Measurements from ENCODE around the gene CTNNBL1.
"Not testable (repeated sequence)": the region's sequence is repeated elsewhere in the genome, so short reads cannot be mapped to it uniquely, and the experiment has no call there.

Gene CTNNBL1

DNA sequence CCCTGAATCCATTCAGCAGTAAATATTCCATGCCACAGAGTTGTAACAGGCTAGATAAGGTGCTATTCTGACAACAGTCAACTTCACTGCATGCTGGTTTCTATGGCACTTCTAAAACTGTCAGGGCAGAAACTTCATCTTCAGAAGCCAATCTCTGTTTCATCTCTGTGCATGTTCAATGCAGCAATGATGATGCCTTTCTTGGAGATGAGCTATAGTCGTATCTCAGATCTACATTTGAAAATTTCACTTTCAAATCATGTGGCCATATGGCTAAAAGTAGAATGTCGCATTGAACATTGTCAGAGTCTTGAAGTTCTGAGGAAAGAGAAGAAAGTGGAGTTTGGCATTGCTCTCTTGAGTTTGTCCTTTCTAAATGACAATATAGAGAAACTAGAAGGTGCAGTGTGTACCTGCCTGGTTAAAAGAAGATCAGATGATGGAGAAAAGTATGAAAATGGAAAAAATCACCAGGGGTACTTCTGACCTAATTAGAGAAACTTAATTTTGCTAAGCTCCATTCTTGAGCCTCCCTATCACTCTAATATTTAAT, 160.1 kb downstream of the CTNNBL1 start:
- Histone ChIP-seq H3K36me3 (ENCODE audit: control insufficient read depth in 1 of 2, insufficient read depth in 2 of 2, low read length in 2 of 2) (peaks cover 14 to 50% of the 10 kb centered on the region in 2 donors), H3K9me3 (ENCODE audit: control insufficient read depth in 1 of 2, low read length in 2 of 2) (no peaks in the 10 kb centered on the region), H3K4me1 (ENCODE audit: control insufficient read depth in 1 of 2, insufficient read depth in 2 of 2, low read length in 2 of 2) (no peaks in the 10 kb centered on the region), H3K27me3 (ENCODE audit: control insufficient read depth in 1 of 2, insufficient read depth in 2 of 2, low read length in 2 of 2) (no peaks in the 10 kb centered on the region), H3K4me3 (ENCODE audit: low read depth in 1 of 2, low read length in 2 of 2) (no peak overlapping the region), H3K9ac (ENCODE audit: low read depth in 1 of 2, low read length in 2 of 2) (no peak overlapping the region), H3K27ac (ENCODE audit: low read depth, low read length) (no peak overlapping the region)

GRCh38 chr20:37856034-37856433, 162.2 kb downstream of the CTNNBL1 start:
- H3K27ac ChIP-seq (ENCODE audit: low read depth, low read length); H3K4me1 ChIP-seq (ENCODE audit: control insufficient read depth in 1 of 2, insufficient read depth in 2 of 2, low read length in 2 of 2); H3K27me3 ChIP-seq (ENCODE audit: control insufficient read depth in 1 of 2, insufficient read depth in 2 of 2, low read length in 2 of 2); H3K9ac ChIP-seq (ENCODE audit: low read depth in 1 of 2, low read length in 2 of 2); H3K9me3 ChIP-seq (ENCODE audit: control insufficient read depth in 1 of 2, low read length in 2 of 2); H3K4me3 ChIP-seq (ENCODE audit: low read depth in 1 of 2, low read length in 2 of 2): not testable (repeated sequence)
- H3K36me3 ChIP-seq (ENCODE audit: control insufficient read depth in 1 of 2, insufficient read depth in 2 of 2, low read length in 2 of 2): peaks cover 14 to 49% of the 10 kb centered on the region in 2 donors

- H3K9me3 ChIP-seq (ENCODE audit: control insufficient read depth in 1 of 2, low read length in 2 of 2): no peaks in the 10 kb centered on the region
- H3K27ac ChIP-seq (ENCODE audit: low read depth, low read length): no peak overlapping the region
- H3K4me3 ChIP-seq (ENCODE audit: low read depth in 1 of 2, low read length in 2 of 2): no peak overlapping the region
- peaks cover 14 to 54% of the 10 kb centered on the region in 2 donors for H3K36me3 ChIP-seq (ENCODE audit: control insufficient read depth in 1 of 2, insufficient read depth in 2 of 2, low read length in 2 of 2)
- no peaks in the 10 kb centered on the region for H3K27me3 ChIP-seq (ENCODE audit: control insufficient read depth in 1 of 2, insufficient read depth in 2 of 2, low read length in 2 of 2)
- no peaks in the 10 kb centered on the region for H3K4me1 ChIP-seq (ENCODE audit: control insufficient read depth in 1 of 2, insufficient read depth in 2 of 2, low read length in 2 of 2)
- no peak overlapping the region for H3K9ac ChIP-seq (ENCODE audit: low read depth in 1 of 2, low read length in 2 of 2)
Measured at GRCh38 chr20:37856932-37857660, 163.3 kb downstream of the CTNNBL1 start.

DNA sequence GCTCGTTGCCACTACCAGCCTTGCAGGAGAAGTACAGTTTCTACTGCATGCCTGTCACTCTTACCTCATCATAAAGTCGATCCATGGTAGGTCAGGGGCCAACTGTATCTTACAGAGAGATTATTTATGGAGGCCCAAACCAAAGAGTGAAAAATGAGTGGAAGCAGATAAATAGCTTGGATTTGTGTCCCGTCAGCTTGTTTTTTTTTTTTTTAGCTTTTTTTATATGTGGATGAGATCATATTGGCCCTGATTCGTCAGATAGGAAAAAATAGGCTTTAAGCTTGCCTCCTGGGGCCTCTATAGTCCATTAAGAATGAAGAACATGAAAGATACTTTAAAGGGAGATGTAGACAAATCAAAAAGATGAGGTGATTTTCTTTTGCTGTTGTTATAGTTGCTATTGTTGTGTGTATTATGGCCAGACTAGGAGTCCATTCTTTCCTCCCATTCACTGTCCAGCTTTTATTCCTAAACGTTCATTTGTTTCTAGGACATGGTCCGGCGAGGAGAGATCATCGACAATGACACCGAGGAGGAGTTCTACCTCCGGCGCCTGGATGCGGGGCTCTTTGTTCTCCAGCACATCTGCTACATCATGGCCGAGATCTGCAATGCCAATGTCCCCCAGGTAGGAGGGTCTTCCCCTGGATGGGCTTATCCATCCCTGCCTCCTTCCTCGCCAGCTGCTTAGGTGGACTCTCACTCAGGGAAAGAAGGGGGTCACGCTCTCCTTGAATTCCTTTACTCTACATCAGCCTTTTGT, 165.8 kb downstream of the CTNNBL1 start:
- Histone ChIP-seq H3K9ac (ENCODE audit: low read depth in 1 of 2, low read length in 2 of 2) (no peak overlapping the region), H3K4me3 (ENCODE audit: low read depth in 1 of 2, low read length in 2 of 2) (no peak overlapping the region), H3K36me3 (ENCODE audit: control insufficient read depth in 1 of 2, insufficient read depth in 2 of 2, low read length in 2 of 2) (peaks cover 17 to 62% of the 10 kb centered on the region in 2 donors), H3K9me3 (ENCODE audit: control insufficient read depth in 1 of 2, low read length in 2 of 2) (no peaks in the 10 kb centered on the region), H3K27ac (ENCODE audit: low read depth, low read length) (no peak overlapping the region), H3K4me1 (ENCODE audit: control insufficient read depth in 1 of 2, insufficient read depth in 2 of 2, low read length in 2 of 2) (no peaks in the 10 kb centered on the region), H3K27me3 (ENCODE audit: control insufficient read depth in 1 of 2, insufficient read depth in 2 of 2, low read length in 2 of 2) (no peaks in the 10 kb centered on the region)

DNA sequence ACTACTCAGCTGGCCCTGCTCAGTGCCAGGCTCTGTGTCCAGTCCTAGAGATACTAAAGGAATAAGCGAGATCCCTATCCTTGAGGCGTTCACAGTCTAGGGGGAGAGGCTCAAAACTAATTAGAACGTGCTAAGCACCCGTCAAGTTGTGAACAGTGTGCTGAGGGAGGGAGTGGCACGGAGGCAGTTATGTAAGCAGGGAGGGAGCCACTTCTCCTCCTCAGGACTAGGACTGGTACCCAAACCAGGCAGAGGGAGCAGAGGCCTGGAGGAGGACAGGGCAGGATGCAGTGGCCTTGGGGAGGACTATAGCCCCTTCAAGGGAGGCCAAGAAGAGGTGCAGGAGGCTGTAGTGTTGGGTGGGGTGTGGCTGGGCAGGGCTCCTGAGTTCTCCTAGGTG, 169.5 kb downstream of the CTNNBL1 start:
- peaks cover 23 to 65% of the 10 kb centered on the region in 2 donors for H3K36me3 ChIP-seq (ENCODE audit: control insufficient read depth in 1 of 2, insufficient read depth in 2 of 2, low read length in 2 of 2)
- no peaks in the 10 kb centered on the region for H3K4me1 ChIP-seq (ENCODE audit: control insufficient read depth in 1 of 2, insufficient read depth in 2 of 2, low read length in 2 of 2)
- no peak overlapping the region for H3K27ac ChIP-seq (ENCODE audit: low read depth, low read length)
- H3K27me3 ChIP-seq (ENCODE audit: control insufficient read depth in 1 of 2, insufficient read depth in 2 of 2, low read length in 2 of 2): no peaks in the 10 kb centered on the region
- H3K9me3 ChIP-seq (ENCODE audit: control insufficient read depth in 1 of 2, low read length in 2 of 2): no peaks in the 10 kb centered on the region
- no peak overlapping the region for H3K9ac ChIP-seq (ENCODE audit: low read depth in 1 of 2, low read length in 2 of 2)
- no peak overlapping the region for H3K4me3 ChIP-seq (ENCODE audit: low read depth in 1 of 2, low read length in 2 of 2)

GRCh38 chr20:37864298-37864697, 170.5 kb downstream of the CTNNBL1 start:
- Histone ChIP-seq H3K27ac (ENCODE audit: low read depth, low read length) (no peak overlapping the region), H3K4me1 (ENCODE audit: control insufficient read depth in 1 of 2, insufficient read depth in 2 of 2, low read length in 2 of 2) (no peaks in the 10 kb centered on the region), H3K36me3 (ENCODE audit: control insufficient read depth in 1 of 2, insufficient read depth in 2 of 2, low read length in 2 of 2) (peaks cover 32 to 72% of the 10 kb centered on the region in 2 donors), H3K9ac (ENCODE audit: low read depth in 1 of 2, low read length in 2 of 2) (no peak overlapping the region), H3K9me3 (ENCODE audit: control insufficient read depth in 1 of 2, low read length in 2 of 2) (no peaks in the 10 kb centered on the region), H3K27me3 (ENCODE audit: control insufficient read depth in 1 of 2, insufficient read depth in 2 of 2, low read length in 2 of 2) (no peaks in the 10 kb centered on the region), H3K4me3 (ENCODE audit: low read depth in 1 of 2, low read length in 2 of 2) (no peak overlapping the region)

DNA sequence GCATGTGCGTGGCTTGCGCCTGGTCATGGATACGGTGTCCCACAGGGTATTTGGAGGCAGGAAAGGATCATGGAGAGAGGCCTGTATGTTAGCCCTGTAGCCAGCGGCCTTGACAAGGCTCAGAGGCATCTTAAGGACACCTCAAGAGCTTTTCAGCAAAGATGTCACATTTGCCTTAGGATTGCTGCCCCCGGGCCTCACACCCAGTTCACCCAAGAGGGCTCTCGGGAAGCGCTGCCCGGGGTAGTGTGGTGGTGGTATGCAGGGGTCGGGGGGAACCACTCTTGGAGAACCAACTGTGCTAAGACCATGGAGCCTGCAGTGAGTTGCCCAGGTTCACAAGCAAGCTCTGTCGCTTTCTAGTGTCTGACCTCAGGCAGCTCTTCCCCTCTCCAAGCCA, 172.2 kb downstream of the CTNNBL1 start:
- no peaks in the 10 kb centered on the region for H3K4me1 ChIP-seq (ENCODE audit: control insufficient read depth in 1 of 2, insufficient read depth in 2 of 2, low read length in 2 of 2)
- H3K36me3 ChIP-seq (ENCODE audit: control insufficient read depth in 1 of 2, insufficient read depth in 2 of 2, low read length in 2 of 2): peaks cover 28 to 70% of the 10 kb centered on the region in 2 donors
- H3K27ac ChIP-seq (ENCODE audit: low read depth, low read length): no peak overlapping the region
- no peak overlapping the region for H3K9ac ChIP-seq (ENCODE audit: low read depth in 1 of 2, low read length in 2 of 2)
- H3K4me3 ChIP-seq (ENCODE audit: low read depth in 1 of 2, low read length in 2 of 2): no peak overlapping the region
- H3K27me3 ChIP-seq (ENCODE audit: control insufficient read depth in 1 of 2, insufficient read depth in 2 of 2, low read length in 2 of 2): no peaks in the 10 kb centered on the region
- no peaks in the 10 kb centered on the region for H3K9me3 ChIP-seq (ENCODE audit: control insufficient read depth in 1 of 2, low read length in 2 of 2)

DNA sequence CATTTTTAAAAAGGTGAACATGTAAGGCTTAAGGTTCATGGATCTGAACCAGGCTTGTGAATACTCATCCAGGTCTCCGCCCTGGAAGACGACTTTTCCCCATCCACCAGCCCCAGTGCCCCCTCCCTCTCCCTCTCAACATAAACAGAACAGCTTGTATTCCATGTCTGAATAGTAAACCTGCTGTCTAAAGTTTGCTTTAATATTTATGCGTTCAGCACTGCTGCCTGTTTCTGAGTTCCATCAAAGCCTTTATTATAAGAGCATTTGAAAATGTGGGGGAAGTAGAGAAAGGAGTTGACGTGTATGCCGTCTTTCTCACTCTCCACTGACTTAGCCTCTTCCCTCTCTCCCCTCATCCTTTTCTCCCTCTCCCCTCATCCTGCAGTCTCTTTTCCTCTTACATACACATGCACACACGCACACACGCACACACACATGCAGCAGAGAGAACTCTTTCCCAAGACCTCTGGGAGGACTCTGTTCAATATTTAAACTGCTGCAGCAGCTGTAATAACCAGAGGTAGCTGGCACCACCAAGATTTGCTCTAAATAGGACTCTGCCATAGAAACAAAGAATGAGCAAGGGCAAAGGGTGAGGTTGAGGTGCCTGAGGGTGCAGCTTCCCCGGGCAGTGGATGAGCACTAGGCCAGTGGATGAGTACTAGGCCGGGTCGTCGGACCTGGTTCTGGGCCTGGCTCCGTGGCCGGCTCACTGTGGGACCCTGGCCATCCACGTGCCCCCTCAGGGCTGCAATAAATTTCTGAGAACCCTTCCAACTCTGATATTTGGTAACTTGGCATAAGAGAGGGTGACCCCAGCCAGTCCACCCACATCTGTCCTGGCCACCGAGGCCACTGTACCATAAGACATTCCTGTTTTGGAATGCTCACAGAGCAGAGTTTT, 173.7 kb downstream of the CTNNBL1 start:
- no peak overlapping the region for H3K9ac ChIP-seq (ENCODE audit: low read depth in 1 of 2, low read length in 2 of 2)
- no peak overlapping the region for H3K27ac ChIP-seq (ENCODE audit: low read depth, low read length)
- H3K9me3 ChIP-seq (ENCODE audit: control insufficient read depth in 1 of 2, low read length in 2 of 2): no peaks in the 10 kb centered on the region
- H3K4me1 ChIP-seq (ENCODE audit: control insufficient read depth in 1 of 2, insufficient read depth in 2 of 2, low read length in 2 of 2): no peaks in the 10 kb centered on the region
- no peak overlapping the region for H3K4me3 ChIP-seq (ENCODE audit: low read depth in 1 of 2, low read length in 2 of 2)
- no peaks in the 10 kb centered on the region for H3K27me3 ChIP-seq (ENCODE audit: control insufficient read depth in 1 of 2, insufficient read depth in 2 of 2, low read length in 2 of 2)
- peaks cover 27 to 67% of the 10 kb centered on the region in 2 donors for H3K36me3 ChIP-seq (ENCODE audit: control insufficient read depth in 1 of 2, insufficient read depth in 2 of 2, low read length in 2 of 2)

DNA sequence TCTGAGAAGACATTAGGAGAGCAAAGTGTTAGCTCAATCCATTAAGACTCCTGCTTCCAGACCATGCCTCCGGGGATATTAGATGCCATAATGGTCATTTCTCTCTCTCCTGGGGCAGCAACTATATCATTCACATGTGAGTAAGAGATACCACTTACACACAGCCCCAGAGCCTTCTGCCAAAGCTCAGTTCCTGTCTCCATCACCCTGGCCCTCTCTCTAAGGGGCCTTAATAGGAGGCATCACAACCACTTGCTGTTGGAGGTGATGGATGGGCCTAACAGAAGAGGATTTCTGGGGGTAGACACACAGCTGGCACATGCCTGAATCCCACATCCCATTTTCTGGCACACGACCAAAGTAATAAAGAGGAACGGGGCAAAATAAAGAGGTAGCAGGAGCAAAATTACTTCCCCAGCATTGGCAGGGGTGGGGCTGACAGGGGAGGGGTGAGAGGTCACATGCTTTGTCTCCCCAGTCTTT, 175.1 kb downstream of the CTNNBL1 start:
- Histone ChIP-seq H3K27ac (ENCODE audit: low read depth, low read length) (no peak overlapping the region), H3K9ac (ENCODE audit: low read depth in 1 of 2, low read length in 2 of 2) (no peak overlapping the region), H3K27me3 (ENCODE audit: control insufficient read depth in 1 of 2, insufficient read depth in 2 of 2, low read length in 2 of 2) (no peaks in the 10 kb centered on the region), H3K4me1 (ENCODE audit: control insufficient read depth in 1 of 2, insufficient read depth in 2 of 2, low read length in 2 of 2) (no peaks in the 10 kb centered on the region), H3K36me3 (ENCODE audit: control insufficient read depth in 1 of 2, insufficient read depth in 2 of 2, low read length in 2 of 2) (peaks cover 25 to 63% of the 10 kb centered on the region in 2 donors), H3K9me3 (ENCODE audit: control insufficient read depth in 1 of 2, low read length in 2 of 2) (no peaks in the 10 kb centered on the region), H3K4me3 (ENCODE audit: low read depth in 1 of 2, low read length in 2 of 2) (no peak overlapping the region)

All from duodenal mucosa (tissue), 2 donors.